ENCODE data around the gene CC2D1A.

DNA sequence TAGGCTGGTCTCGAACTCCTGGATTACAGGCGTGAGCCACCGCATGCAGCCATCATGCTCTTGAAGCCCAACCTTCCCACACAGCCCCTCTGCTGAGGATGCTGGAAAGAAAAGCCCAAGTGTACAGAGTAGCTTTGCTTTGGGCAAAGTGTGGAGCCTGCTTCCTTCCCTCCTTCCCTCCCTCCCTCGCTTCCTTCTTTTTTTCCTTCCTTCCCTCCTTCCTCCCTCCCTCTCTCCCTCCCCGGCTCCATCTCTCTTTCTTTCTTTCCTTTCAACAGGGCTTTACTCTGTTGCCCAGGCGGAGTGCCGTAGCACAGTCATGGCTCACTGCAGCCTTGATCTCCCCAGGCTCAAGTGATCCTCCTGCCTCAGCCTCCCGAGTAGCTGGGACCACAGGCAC lies 2.7 kb downstream of the CC2D1A start:
- no peak for TF ChIP-seq POLR2A (IDR thresholded peaks at IDR 0.05)
- TF ChIP-seq, protein P1, sequence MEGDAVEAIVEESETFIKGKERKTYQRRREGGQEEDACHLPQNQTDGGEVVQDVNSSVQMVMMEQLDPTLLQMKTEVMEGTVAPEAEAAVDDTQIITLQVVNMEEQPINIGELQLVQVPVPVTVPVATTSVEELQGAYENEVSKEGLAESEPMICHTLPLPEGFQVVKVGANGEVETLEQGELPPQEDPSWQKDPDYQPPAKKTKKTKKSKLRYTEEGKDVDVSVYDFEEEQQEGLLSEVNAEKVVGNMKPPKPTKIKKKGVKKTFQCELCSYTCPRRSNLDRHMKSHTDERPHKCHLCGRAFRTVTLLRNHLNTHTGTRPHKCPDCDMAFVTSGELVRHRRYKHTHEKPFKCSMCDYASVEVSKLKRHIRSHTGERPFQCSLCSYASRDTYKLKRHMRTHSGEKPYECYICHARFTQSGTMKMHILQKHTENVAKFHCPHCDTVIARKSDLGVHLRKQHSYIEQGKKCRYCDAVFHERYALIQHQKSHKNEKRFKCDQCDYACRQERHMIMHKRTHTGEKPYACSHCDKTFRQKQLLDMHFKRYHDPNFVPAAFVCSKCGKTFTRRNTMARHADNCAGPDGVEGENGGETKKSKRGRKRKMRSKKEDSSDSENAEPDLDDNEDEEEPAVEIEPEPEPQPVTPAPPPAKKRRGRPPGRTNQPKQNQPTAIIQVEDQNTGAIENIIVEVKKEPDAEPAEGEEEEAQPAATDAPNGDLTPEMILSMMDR (IDR thresholded peaks at IDR 0.05): no peak
- no peak for TF ChIP-seq EP300 (IDR thresholded peaks at IDR 0.05)

Data from tibial nerve (tissue), 4 donors.